Raji (cell line): ENCODE results near the gene NR1D2.

Experiments
- POLR2A ChIP-seq: IDR thresholded peaks from 2 replicates; pipeline ENCODE4 v1.6.1; 2011; ENCODE audit warnings: low read depth, low read length, control low read depth; ENCODE audit not compliant: insufficient read depth

The NR1D2 gene

GRCh38 chr3:24017305-24017704 lies 72.2 kb downstream of the NR1D2 start:
- no peak for TF ChIP-seq POLR2A

- no peak for TF ChIP-seq POLR2A
These were observed 73.9 kb downstream of the NR1D2 start for GRCh38 chr3:24018784-24019570.

GRCh38 chr3:24019585-24019984 lies 74.5 kb downstream of the NR1D2 start:
- no peak for TF ChIP-seq POLR2A

GRCh38 chr3:24020036-24020691 lies 75.1 kb downstream of the NR1D2 start:
- no peak for TF ChIP-seq POLR2A

- TF ChIP-seq POLR2A = no peak
These were observed 78.1 kb downstream of the NR1D2 start for GRCh38 chr3:24023197-24023596.

- no peak for TF ChIP-seq POLR2A
These were observed 80.7 kb downstream of the NR1D2 start for GRCh38 chr3:24025805-24026204.

- TF ChIP-seq POLR2A = no peak
These were observed 82.9 kb downstream of the NR1D2 start for GRCh38 chr3:24027946-24028345.
